Measurements from ENCODE around the gene DMRTC1B. TPM values are rescaled to one million over a fixed set of nuclear protein-coding genes. Genes with fewer than 3 reads are reported as not detected.
"Not testable (repeated sequence)": the region's sequence is repeated elsewhere in the genome, so short reads cannot be mapped to it uniquely, and the experiment has no call there.

DMRTC1B gene
- total RNA-seq, result not detected in 2 replicates
- polyA plus RNA-seq (2012), result not detected

GRCh38 chrX:72776653-72777466, at the start of gene DMRTC1B:
TSS of gene DMRTC1B (plus strand) at chrX:72776890. CDS start at chrX:72845136, 68,246 bp downstream.
- DNase-seq (ENCODE audit: low read depth), result not testable (repeated sequence)

GRCh38 chrX:72727846-72728245, 48.8 kb upstream of the DMRTC1B start:
- no peak for DNase-seq (ENCODE audit: low read depth)

GRCh38 chrX:72733636-72734035, 43.1 kb upstream of the DMRTC1B start:
- not testable (repeated sequence) for DNase-seq (ENCODE audit: low read depth)

DNA sequence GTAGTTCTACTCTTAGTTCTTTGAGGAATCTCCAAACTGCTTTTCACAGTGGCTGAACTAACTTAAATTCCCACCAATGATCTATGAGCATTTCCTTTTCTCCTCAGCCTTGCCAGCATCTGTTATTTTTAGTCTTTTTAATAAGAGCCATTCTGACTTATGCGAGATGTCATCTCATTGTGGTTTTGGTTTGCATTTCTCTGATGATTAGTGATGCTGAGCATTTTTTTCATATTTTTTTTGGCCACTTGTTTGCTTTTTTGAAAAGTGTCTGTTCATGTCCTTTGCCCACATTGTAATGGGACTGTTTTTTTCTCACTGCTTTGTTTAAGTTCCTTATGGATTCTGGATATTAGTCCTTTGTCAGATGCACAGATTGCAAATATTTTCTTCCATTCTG, 41.1 kb upstream of the DMRTC1B start:
- DNase-seq (ENCODE audit: low read depth), result peak; percentile 39

DNA sequence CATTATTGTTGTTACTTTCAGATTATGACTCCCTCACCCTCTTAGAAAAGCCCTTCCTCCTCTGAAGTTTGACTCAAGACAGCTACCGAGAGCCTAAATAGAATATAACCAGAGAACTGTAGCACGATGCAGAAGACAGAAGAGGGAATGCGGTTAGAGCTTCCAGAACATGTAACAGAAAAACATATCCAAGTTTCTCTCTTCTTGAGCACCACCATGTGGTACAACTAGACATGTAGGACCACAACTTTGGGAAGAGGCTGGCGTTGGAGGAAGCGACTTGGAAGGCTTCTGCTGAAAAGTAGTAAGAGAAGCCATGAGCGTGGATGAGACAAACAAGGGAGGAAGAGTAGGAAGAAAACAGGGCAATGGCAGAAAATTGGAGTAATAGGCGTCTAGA, 31.1 kb upstream of the DMRTC1B start:
- not testable (repeated sequence) for DNase-seq (ENCODE audit: low read depth)

GRCh38 chrX:72748545-72748944, 28.1 kb upstream of the DMRTC1B start:
- DNase-seq (ENCODE audit: low read depth), result not testable (repeated sequence)

DNA sequence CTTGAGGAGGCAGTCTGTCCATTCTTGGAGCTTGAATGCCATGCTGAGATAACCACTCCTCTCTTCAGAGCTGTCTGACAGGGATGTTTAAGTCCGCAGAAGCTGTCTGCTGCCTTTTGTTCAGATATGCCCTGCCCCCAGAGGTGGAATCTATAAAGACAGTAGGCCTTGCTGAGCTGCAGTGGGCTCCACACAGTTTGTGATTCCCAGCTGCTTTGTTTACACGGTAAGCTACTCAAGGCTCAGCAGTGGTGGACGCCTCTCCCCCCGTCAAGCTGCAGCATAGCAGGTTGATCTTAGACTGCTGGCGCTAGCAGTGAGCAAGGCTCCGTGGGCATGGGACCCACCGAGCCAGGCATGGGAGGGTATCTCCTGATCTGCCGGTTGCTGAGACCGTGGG, 16.2 kb upstream of the DMRTC1B start:
- not testable (repeated sequence) for DNase-seq (ENCODE audit: low read depth)

DNA sequence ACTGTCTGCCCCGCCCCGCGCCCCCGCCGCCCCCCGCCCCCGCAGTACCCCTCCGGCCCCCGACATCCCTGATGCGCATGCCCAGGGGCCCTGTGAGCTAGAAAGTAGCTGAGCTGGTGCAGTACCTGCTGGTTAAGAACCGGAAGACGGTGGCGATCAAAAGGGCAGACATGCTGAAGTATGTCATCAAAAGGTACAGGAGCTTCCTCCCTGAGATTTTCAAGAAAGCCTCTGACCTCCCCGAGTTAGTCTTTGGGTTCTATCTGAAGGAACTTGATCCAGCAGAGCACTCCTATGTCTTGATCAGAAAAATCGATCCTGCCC, 739 bp downstream of the DMRTC1B start:
- not testable (repeated sequence) for DNase-seq (ENCODE audit: low read depth)

- not testable (repeated sequence) for DNase-seq (ENCODE audit: low read depth)
Measured at GRCh38 chrX:72778146-72778545, 1.5 kb downstream of the DMRTC1B start.

- DNase-seq (ENCODE audit: low read depth), result not testable (repeated sequence)
Measured at GRCh38 chrX:72782560-72782959, 5.9 kb downstream of the DMRTC1B start, which contains the start of gene FAM236B. TSS of gene FAM236B (minus strand) at chrX:72782660. CDS start at chrX:72782560, 100 bp downstream.

DNA sequence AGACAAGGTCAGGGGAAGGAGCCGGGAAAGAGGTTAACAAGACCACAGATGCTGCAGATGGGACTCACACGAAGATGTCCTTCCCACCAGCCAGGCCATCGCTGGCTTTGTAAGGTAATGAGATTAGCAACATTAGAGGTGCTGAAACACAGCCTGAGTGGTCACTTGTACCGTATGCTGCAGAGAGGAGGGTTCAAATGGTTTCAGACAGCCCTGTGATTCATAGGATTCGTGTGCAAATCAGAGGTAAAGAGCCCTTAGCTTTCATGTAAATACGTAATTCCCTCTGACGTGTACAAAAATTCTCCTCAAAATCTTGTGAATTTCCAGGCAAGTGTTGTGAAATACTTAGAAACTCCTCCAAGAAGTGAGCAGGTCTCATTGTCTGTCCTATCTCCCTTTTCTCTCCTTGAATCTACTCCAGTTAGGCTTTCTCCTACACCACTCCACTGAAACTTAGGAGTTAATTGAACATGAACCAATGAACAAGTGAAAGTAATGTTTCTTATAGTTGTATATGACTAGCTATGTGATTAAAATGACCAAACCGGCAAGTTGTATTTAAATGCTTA, 6.8 kb downstream of the DMRTC1B start:
- DNase-seq (ENCODE audit: low read depth), result not testable (repeated sequence)

DNA sequence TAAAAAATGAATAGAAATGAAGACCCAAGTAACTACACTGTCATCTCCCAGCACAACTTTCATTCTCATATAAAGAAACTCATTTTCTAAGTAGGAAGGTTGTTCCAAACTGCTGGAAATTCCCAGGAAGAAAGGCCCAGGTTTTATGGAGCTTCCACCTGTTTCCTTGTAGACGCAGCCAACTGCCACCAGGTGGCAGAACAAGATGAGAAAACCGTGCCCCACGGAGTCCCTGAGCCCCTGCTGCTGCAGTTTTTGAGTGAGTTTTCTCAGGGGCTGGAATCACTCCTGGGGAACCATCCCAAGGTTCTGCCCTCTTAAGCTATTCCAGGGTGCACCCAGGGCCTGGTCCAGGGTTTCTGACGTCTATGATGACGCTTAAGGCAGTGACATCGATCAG, 7.3 kb downstream of the DMRTC1B start:
- DNase-seq (ENCODE audit: low read depth), result not testable (repeated sequence)

DNA sequence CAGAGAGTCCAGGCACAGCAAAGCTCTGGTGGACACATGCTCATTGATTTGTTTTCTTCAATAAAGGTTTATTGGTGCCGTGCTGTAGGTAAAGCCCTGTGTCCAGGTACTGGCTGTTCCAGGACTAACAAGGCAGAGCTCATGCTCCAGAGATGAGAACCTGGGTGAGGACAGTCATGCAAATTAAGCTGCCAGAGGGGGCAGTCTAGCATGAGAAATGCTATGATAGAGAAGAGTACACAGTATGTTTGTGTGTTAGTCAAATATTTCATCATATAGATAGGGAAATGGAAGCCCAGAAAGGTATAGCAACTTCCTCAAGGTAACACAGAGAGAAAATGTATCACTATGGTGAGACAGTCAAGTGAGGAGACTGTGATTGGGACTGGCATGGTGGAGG, 11.5 kb downstream of the DMRTC1B start:
- DNase-seq (ENCODE audit: low read depth), result not testable (repeated sequence)

GRCh38 chrX:72790390-72790789, 13.7 kb downstream of the DMRTC1B start:
- not testable (repeated sequence) for DNase-seq (ENCODE audit: low read depth)

DNA sequence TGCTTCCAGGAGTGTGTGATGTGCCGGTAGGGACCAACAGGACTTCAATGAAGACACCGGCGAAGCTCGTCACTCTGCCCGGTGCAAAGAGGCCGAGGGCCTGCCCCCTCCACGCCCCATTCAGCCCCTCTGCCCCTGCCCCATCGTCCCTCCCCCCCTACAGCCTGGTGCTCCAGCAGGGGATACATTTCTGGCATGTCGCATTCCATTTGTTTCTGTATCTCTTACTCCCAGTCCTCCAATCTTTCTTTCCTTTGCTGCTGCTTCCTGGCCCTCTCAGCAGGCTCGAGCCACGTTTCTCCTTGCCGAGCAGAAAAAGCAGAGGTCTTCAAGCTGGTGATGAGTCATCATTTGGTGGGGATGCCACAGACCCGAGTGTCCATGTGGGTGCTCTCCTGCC, 31.4 kb downstream of the DMRTC1B start, which contains the start of gene FAM236D:
FAM236D (minus strand) TSS at position 101 of the 400 bp plus-strand sequence; CDS start at position 1, 100 bp downstream.
- DNase-seq (ENCODE audit: low read depth), result not testable (repeated sequence)

GRCh38 chrX:72830701-72831100, 54.0 kb downstream of the DMRTC1B start:
- DNase-seq (ENCODE audit: low read depth), result not testable (repeated sequence)

GRCh38 chrX:72837532-72837931, 60.8 kb downstream of the DMRTC1B start:
- DNase-seq (ENCODE audit: low read depth), result not testable (repeated sequence)

DNA sequence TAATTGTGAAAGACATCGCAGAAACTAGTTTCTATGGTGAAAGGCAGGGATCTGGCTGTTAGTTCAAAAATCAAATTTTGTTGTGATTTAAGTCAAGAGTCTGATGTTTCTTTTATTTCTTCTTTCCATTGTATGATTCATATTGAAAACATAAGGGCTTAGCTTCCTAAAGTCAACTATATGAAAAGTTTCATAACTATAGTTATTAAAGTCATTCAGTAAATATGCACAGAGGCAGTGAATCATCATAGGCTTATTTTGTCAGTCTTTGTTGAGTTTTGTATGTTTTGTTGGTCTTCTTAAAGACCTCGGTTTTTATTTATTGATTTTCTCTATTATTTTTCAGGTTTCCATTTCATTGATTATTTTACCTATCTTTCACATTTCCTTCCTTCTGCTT, 106.2 kb downstream of the DMRTC1B start:
- DNase-seq (ENCODE audit: low read depth), result not testable (repeated sequence)

DNA sequence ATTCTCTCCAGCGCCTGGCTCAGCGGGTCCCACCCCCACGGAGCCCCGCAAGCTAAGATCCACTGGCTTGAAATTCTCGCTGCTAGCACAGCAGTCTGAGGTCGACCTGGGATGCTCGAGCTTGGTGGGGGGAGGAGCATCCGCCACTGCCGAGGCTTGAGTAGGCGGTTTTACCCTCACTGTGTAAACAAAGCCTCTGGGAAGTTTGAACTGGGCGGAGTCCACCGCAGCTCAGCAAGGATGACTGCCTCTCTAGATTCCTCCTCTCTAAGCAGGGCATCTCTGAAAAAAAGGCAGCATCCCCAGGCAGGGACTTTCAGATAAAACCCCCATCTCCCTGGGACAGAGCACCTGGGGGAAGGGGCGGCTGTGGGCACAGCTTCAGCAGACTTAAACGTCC, 113.0 kb downstream of the DMRTC1B start:
- DNase-seq (ENCODE audit: low read depth), result not testable (repeated sequence)

All from myocyte (in vitro differentiated cells).